Astrocyte of the cerebellum (primary cell): ENCODE results near the gene MT1F.
"Not testable (repeated sequence)": the region's sequence is repeated elsewhere in the genome, so short reads cannot be mapped to it uniquely, and the experiment has no call there.

Experiments used
- DNase-seq: peaks from one replicate; pipeline ENCODE4 v3.0.0-alpha.2; 2011; ENCODE audit warnings: low read depth
- H3K4me3 ChIP-seq: 2 replicates; pipeline ENCODE4 v1.5.1; 2011; ENCODE audit warnings: mild to moderate bottlenecking, low read depth, low read length, moderate library complexity
- CTCF ChIP-seq: IDR thresholded peaks from 2 replicates; pipeline ENCODE4 v1.5.1; 2012; ENCODE audit warnings: low read length, low read depth, moderate library complexity, mild to moderate bottlenecking; ENCODE audit errors: missing control alignments
- in situ Hi-C: cut with HindIII; loops from 2 replicates; pipeline ENCODE4 v1.10.0; 2017; ENCODE audit warnings: low sequenced_read_pairs

The MT1F gene

GRCh38 chr16:56672761-56673536 is 15.2 kb downstream of the MT1F start:
- no peak for TF ChIP-seq CTCF
- in situ Hi-C loops, result no loop called here
- DNase-seq, result no peak
- H3K4me3 ChIP-seq, result no peak overlapping the region

GRCh38 chr16:56673921-56674320 is 16.2 kb downstream of the MT1F start:
- DNase-seq, result no peak
- no peak overlapping the region for H3K4me3 ChIP-seq
- in situ Hi-C loops, result no loop called here
- TF ChIP-seq CTCF, result peak; percentile 75

- in situ Hi-C loops, DNase-seq, H3K4me3 ChIP-seq: not testable (repeated sequence)
These were observed 16.8 kb downstream of the MT1F start for GRCh38 chr16:56674570-56674969.

- DNase-seq, result no peak
- no peak for TF ChIP-seq CTCF
- in situ Hi-C loops, result no loop called here
- H3K4me3 ChIP-seq, result peak overlapping the region; percentile 9
These were observed 18.0 kb downstream of the MT1F start for GRCh38 chr16:56675685-56676210.

- in situ Hi-C loops, result no loop called here
- TF ChIP-seq CTCF, result no peak
- no peak for DNase-seq
These were observed 19.7 kb downstream of the MT1F start for GRCh38 chr16:56677474-56677873.

GRCh38 chr16:56679078-56679730 is 21.4 kb downstream of the MT1F start:
- DNase-seq, result no peak
- no peak for TF ChIP-seq CTCF
- H3K4me3 ChIP-seq, result no peak overlapping the region
- in situ Hi-C loops, result no loop called here

More at GRCh38 chr16:56677474-56677873, 19.7 kb downstream of the MT1F start:
- no peak overlapping the region for H3K4me3 ChIP-seq

GRCh38 chr16:56679818-56680217 is 22.1 kb downstream of the MT1F start:
- no peak for TF ChIP-seq CTCF
- in situ Hi-C loops, result no loop called here
- H3K4me3 ChIP-seq, result no peak overlapping the region
- DNase-seq, result no peak
